SK-N-SH (cell line): ENCODE results near the gene PRAMEF5. TPM values are rescaled to one million over a fixed set of nuclear protein-coding genes. Genes with fewer than 3 reads are reported as not detected.
"Not testable (repeated sequence)": the region's sequence is repeated elsewhere in the genome, so short reads cannot be mapped to it uniquely, and the experiment has no call there.

ENCODE experiments used
- CTCF ChIA-PET: fragments of 300-600, 350-600 bp; formaldehyde crosslinking; extraction: SDS; loops from one replicate; lab custom pipeline; 2021; lab: Yijun Ruan, JAX
- POLR2A ChIA-PET: fragments of 350-600 bp; sonication (Branson Sonifier 250); formaldehyde crosslinking; extraction: SDS; loops from one replicate; lab custom pipeline; 2020; ENCODE audit warnings: antibody characterized with exemption, inconsistent platforms; lab: Yijun Ruan, JAX
- DNase-seq: peaks from one replicate; pipeline ENCODE4 v3.0.0; 2012
- H2AFZ ChIP-seq: fragments of 200-600 bp; sonication (generic); 2 replicates; pipeline ENCODE4 v1.8.1; 2016; ENCODE audit warnings: antibody characterized with exemption, mild to moderate bottlenecking, low read depth
- H3F3A ChIP-seq: fragments of 200-600 bp; sonication (generic); replicated peaks from 2 replicates; pipeline ENCODE3; 2016; ENCODE audit warnings: antibody characterized with exemption, mild to moderate bottlenecking; ENCODE audit not compliant: insufficient read depth
- H3K27ac ChIP-seq, 2 experiments: fragments of 200-500 bp in 1 of 2; fragments of 200-600 bp in 1 of 2; sonication (Bioruptor generic) in 1 of 2; sonication (generic), shearing (Covaris generic) in 1 of 2; 2 replicates each; pipeline versions ENCODE4 v1.5.1 to v1.6.1; 2014 to 2016; ENCODE audit warnings: low read depth in 2 of 2, inconsistent platforms in 1 of 2, low read length in 1 of 2, mild to moderate bottlenecking in 1 of 2, mixed read lengths in 1 of 2
- H3K27me3 ChIP-seq: fragments of 200-600 bp; sonication (generic), shearing (Covaris generic); 2 replicates; pipeline ENCODE4 v1.6.1; 2016; ENCODE audit warnings: mixed run types; ENCODE audit not compliant: insufficient read depth
- H3K36me3 ChIP-seq, 2 experiments: fragments of 200-500 bp in 1 of 2; fragments of 200-600 bp in 1 of 2; sonication (Bioruptor generic) in 1 of 2; sonication (generic) in 1 of 2; replicated peaks in 1 of 2; 2 replicates each; pipeline versions ENCODE3 to v1.5.1; 2014 to 2016; ENCODE audit warnings: low read length in 1 of 2, mild to moderate bottlenecking in 1 of 2; ENCODE audit not compliant: insufficient read depth in 2 of 2, control insufficient read depth in 1 of 2
- H3K4me1 ChIP-seq, 2 experiments: fragments of 200-500 bp in 1 of 2; fragments of 200-600 bp in 1 of 2; sonication (Bioruptor generic) in 1 of 2; sonication (generic), shearing (Covaris generic) in 1 of 2; 2 replicates each; pipeline versions ENCODE4 v1.5.1 to v1.6.1; 2014 to 2016; ENCODE audit warnings: low read depth in 1 of 2, low read length in 1 of 2, mixed run types in 1 of 2; ENCODE audit not compliant: insufficient read depth in 2 of 2, control insufficient read depth in 1 of 2
- H3K4me2 ChIP-seq: fragments of 200-600 bp; sonication (generic), shearing (Covaris generic); 2 replicates; pipeline ENCODE4 v1.6.1; 2017; ENCODE audit warnings: mixed run types
- H3K4me3 ChIP-seq, 2 experiments: fragments of 200-500 bp in 1 of 2; fragments of 200-600 bp in 1 of 2; sonication (Bioruptor generic) in 1 of 2; sonication (generic), shearing (Covaris generic) in 1 of 2; 2 replicates each; pipeline versions ENCODE4 v1.5.1 to v1.8.1; 2014 to 2016; ENCODE audit warnings: low read depth in 2 of 2, inconsistent platforms in 1 of 2, low read length in 1 of 2, mild to moderate bottlenecking in 1 of 2, mixed read lengths in 1 of 2, moderate library complexity in 1 of 2
- H3K79me2 ChIP-seq: fragments of 200-600 bp; sonication (generic); 2 replicates; pipeline ENCODE4 v1.8.1; 2017; ENCODE audit warnings: mild to moderate bottlenecking; ENCODE audit not compliant: insufficient read depth
- H3K9ac ChIP-seq: fragments of 200-600 bp; sonication (generic); 2 replicates; pipeline ENCODE4 v1.6.1; 2017; ENCODE audit warnings: mixed run types
- H3K9me2 ChIP-seq: fragments of 200-600 bp; sonication (generic); 2 replicates; pipeline ENCODE4 v1.6.1; 2017; ENCODE audit warnings: mixed run types
- H3K9me3 ChIP-seq: fragments of 200-600 bp; sonication (generic); 2 replicates; pipeline ENCODE4 v1.6.1; 2017; ENCODE audit warnings: mixed run types, mild to moderate bottlenecking, moderate library complexity
- H4K20me1 ChIP-seq: fragments of 200-600 bp; sonication (generic); 2 replicates; pipeline ENCODE4 v1.6.1; 2017; ENCODE audit warnings: mild to moderate bottlenecking, mixed run types; ENCODE audit not compliant: insufficient read depth
- WGBS: methylation state at CpG from one replicate; pipeline ENCODE4 v1.1.6; 2017; ENCODE audit warnings: low lambda C conversion rate; 5-methylcytosine and 5-hydroxymethylcytosine counted together
- polyA plus RNA-seq, 3 experiments: library from polyadenylated mRNA; depleted of rRNA; stranded (reverse); fragments of >200 nt; gene quantifications; 2 replicates each; pipeline ENCODE4 v1.2.3, GENCODE V29; 2012

The PRAMEF5 gene
- polyA plus RNA-seq, 1 of the 3 experiments (the other 2 are of a cell fraction) = not detected

DNA sequence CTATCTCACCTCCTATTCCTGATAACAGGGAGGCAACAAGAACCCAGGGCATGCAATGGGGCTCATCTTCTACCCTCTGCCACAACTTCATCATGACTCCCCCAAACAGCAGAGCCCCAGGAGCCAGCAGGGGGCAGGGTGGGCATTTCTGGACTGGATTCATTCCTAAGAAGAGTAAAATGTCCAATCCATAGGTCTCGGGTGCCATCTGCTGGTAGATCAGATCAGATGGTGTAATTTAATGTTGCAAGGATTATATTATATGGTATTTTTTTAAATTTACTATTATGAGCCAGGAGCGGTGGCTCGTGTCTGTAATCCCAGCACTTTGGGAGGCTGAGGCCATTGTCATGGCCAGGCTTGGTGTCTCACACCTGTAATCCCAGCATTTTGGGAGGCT is 11.1 kb downstream of the PRAMEF5 start:
- H2AFZ ChIP-seq, H3K27ac ChIP-seq, H3K79me2 ChIP-seq, H3K9me2 ChIP-seq, H3K36me3 ChIP-seq, POLR2A ChIA-PET, DNase-seq, H3K4me1 ChIP-seq, H3K27me3 ChIP-seq, H3K4me2 ChIP-seq, H3K9me3 ChIP-seq, H3K9ac ChIP-seq, H4K20me1 ChIP-seq, H3F3A ChIP-seq, CTCF ChIA-PET, H3K4me3 ChIP-seq: not testable (repeated sequence)
- 0% methylated on average over 2 of the region's 3 CpGs for WGBS

DNA sequence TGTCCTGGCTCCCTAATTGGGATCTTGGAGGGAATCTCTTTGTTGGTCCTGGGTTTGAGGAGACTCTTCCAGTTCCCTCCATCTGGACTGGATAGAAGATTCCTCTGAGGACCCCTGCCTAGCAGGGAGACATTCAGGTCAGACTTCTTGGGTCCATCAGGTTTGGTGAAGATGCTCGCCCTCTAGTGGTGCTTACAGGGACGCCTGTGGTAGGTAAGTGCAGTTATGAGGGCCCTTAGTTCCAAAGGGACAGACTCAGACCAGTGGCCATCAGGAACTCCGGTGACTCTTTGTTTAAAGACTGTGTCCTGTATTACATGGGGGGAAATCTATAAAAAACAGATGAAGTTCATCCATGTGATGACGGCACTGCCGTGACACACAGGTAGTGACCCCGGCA is 23.0 kb downstream of the PRAMEF5 start:
- H3F3A ChIP-seq, H3K27me3 ChIP-seq, H3K9ac ChIP-seq, H3K9me3 ChIP-seq, DNase-seq, H3K9me2 ChIP-seq, H3K27ac ChIP-seq, H3K4me2 ChIP-seq, H2AFZ ChIP-seq, H4K20me1 ChIP-seq, H3K36me3 ChIP-seq, H3K79me2 ChIP-seq, POLR2A ChIA-PET, CTCF ChIA-PET, H3K4me1 ChIP-seq, H3K4me3 ChIP-seq: not testable (repeated sequence)
- 0% methylated on average over 1 of the region's 6 CpGs for WGBS

- H3F3A ChIP-seq, DNase-seq, H4K20me1 ChIP-seq, H3K27ac ChIP-seq, POLR2A ChIA-PET, H3K36me3 ChIP-seq, H3K4me2 ChIP-seq, H3K9ac ChIP-seq, H3K9me2 ChIP-seq, H3K27me3 ChIP-seq, H3K4me1 ChIP-seq, H2AFZ ChIP-seq, H3K9me3 ChIP-seq, CTCF ChIA-PET, H3K79me2 ChIP-seq, H3K4me3 ChIP-seq: not testable (repeated sequence)
- WGBS = 0% methylated on average over 3 of the region's 3 CpGs
Observed at GRCh38 chr1:13279617-13280016, 25.6 kb downstream of the PRAMEF5 start.

DNA sequence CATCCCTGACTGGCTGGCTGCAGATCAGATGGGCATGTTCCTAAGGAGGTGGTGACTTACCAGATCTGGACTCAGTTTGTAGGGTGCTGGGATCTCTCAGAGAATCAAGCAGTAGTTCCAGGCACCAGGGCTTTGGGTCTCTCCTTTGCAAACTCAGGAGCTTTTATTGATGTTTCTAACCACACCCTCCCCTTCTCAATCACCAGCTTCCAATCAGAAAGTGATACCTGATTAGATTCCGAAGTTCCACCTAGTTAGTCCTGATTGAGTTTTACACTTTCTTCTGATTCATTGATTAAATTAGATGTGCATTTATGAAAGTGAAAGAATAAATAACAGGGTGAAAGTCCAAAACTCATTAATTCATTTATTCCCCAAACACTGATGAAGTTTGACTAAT is 31.0 kb downstream of the PRAMEF5 start, which contains the start of gene PRAMEF8:
Gene PRAMEF8 (minus strand): TSS at position 101 of the 400 bp plus-strand sequence. CDS start 1,046 bp downstream, outside the sequence.
- no CpG with 5 or more reads among the region's 1 CpG for WGBS

DNA sequence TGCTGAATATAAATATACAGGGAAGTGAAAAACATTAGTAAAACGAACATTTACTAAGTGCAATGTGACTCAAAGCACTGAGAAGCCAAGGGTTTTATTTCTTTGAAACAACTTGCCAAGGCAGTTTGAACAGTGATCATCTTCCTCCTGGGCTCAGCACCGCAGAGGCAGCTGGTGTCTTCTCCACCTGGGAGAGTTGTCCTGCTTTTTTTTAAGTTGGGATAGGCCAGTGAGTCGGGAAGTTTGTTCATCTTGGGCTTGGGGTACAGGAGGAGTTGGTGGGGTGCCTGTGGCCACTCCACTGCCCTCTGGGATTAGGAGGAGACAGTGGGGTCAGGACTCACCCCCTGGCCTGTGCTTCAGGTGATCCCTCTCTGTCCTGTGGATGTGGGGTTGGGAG is 35.0 kb downstream of the PRAMEF5 start:
- H3K79me2 ChIP-seq, H2AFZ ChIP-seq, H3K27ac ChIP-seq, H3K9ac ChIP-seq, H3K9me3 ChIP-seq, H3K4me1 ChIP-seq, H3K4me3 ChIP-seq, CTCF ChIA-PET, H3K9me2 ChIP-seq, DNase-seq, H3K27me3 ChIP-seq, H3K4me2 ChIP-seq, H3K36me3 ChIP-seq, H3F3A ChIP-seq, POLR2A ChIA-PET, H4K20me1 ChIP-seq: not testable (repeated sequence)
- 20% methylated on average over 1 of the region's 3 CpGs for WGBS

More for the DNA sequence above, 31.0 kb downstream of the PRAMEF5 start, which contains the start of gene PRAMEF8:
- H3K79me2 ChIP-seq, H3K9ac ChIP-seq, H3K4me1 ChIP-seq, H3K36me3 ChIP-seq, H3F3A ChIP-seq, H3K9me3 ChIP-seq, H3K9me2 ChIP-seq, H3K4me2 ChIP-seq, POLR2A ChIA-PET, DNase-seq, H2AFZ ChIP-seq, H3K27me3 ChIP-seq, H3K27ac ChIP-seq, H3K4me3 ChIP-seq, H4K20me1 ChIP-seq, CTCF ChIA-PET: not testable (repeated sequence)

- POLR2A ChIA-PET, DNase-seq, CTCF ChIA-PET, H3K79me2 ChIP-seq, H2AFZ ChIP-seq, H3K36me3 ChIP-seq, H3K27me3 ChIP-seq, H3K4me3 ChIP-seq, H3K4me1 ChIP-seq, H3K9me2 ChIP-seq, H3F3A ChIP-seq, H3K27ac ChIP-seq, H3K9me3 ChIP-seq, H3K9ac ChIP-seq, H3K4me2 ChIP-seq, H4K20me1 ChIP-seq: not testable (repeated sequence)
- no CpG with 5 or more reads among the region's 5 CpGs for WGBS
Observed at GRCh38 chr1:13297216-13297931, 43.4 kb downstream of the PRAMEF5 start.
